Measurements from ENCODE around the gene FREY1. TPM values are rescaled to one million over a fixed set of nuclear protein-coding genes. Genes with fewer than 3 reads are reported as not detected.

Gene FREY1
- total and polyA plus RNA-seq, 8 donors, result 0.12 to 1.3 (median 0.40) TPM; not detected in 1

DNA sequence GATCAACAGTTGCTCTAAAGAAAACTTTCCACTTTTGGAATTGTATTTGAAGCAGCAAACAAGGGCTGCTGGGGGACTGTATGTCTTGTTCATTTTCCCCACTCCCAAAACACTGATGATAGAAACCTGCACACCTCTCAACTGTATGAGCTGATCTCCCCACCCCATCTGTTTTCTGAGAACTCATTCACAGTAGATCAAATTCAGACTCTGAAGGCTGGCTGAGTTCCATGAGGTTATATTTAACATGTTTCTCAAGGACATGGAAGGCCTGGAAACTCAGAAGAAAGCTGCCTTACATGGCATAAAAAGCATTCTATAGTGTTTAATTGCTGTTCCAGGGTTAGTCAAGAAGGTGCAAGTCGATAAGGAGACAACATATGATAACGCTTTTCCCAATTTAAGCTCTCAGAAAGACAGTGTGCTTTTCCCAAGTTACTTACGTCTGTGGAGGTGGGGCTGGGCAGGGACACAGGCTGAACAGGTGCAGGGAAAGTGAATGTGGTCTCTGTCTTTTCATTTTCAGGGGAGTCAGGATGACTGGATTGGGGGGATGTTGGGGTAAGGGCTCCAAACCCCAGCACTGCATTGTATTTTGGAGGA is 38.4 kb upstream of the FREY1 start:
- intact Hi-C loops (cut with DNase I), result no loop called here
- H3K27me3 ChIP-seq, result no peaks in the 10 kb centered on the region
- H3K4me1 ChIP-seq, result peaks cover 0 to 9% (median 3%) of the 10 kb centered on the region in 3 donors
- no peaks in the 10 kb centered on the region for H3K9me3 ChIP-seq
- peak overlapping the region in 3 of 4 donors; percentile 8 to 62 (median 52) for H3K27ac ChIP-seq
- 29 to 41% methylated on average over 3 of the region's 3 CpGs for WGBS, 2 donors
- H3K36me3 ChIP-seq, result peaks cover 0 to 21% (median 4%) of the 10 kb centered on the region in 3 donors
- ATAC-seq, result peak; percentile 66 to 87 (median 78)
- no peak for FAIRE-seq
- DNase-seq, result peak in 1 of 6 donors; percentile 39
- TF ChIP-seq, protein P1, sequence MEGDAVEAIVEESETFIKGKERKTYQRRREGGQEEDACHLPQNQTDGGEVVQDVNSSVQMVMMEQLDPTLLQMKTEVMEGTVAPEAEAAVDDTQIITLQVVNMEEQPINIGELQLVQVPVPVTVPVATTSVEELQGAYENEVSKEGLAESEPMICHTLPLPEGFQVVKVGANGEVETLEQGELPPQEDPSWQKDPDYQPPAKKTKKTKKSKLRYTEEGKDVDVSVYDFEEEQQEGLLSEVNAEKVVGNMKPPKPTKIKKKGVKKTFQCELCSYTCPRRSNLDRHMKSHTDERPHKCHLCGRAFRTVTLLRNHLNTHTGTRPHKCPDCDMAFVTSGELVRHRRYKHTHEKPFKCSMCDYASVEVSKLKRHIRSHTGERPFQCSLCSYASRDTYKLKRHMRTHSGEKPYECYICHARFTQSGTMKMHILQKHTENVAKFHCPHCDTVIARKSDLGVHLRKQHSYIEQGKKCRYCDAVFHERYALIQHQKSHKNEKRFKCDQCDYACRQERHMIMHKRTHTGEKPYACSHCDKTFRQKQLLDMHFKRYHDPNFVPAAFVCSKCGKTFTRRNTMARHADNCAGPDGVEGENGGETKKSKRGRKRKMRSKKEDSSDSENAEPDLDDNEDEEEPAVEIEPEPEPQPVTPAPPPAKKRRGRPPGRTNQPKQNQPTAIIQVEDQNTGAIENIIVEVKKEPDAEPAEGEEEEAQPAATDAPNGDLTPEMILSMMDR (IDR thresholded peaks at IDR 0.05), result no peak
- no peak overlapping the region for H3K4me3 ChIP-seq

DNA sequence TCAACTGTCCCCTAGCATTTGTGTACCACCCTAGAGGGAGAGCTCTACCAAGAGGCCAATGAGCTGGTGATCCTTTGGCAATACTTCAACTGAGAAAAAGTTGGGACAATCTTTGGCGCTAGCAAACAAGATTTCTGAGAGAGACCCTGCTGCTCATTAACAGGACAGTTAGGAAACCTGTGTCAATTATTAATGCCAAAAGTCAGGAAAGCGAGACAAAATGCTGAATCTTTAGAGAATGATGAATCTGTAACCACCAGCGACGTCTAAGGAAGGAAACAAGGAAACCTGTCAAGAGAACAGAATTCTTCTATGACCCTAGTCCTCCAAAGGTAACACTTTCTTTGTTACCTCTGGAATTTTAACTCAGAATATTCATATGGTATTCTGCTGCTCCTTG is 35.3 kb upstream of the FREY1 start:
- H3K27ac ChIP-seq, result no peak overlapping the region
- TF ChIP-seq, protein P1 (IDR thresholded peaks at IDR 0.05), result no peak
- intact Hi-C loops (cut with DNase I), result no loop called here
- no peak overlapping the region for H3K4me3 ChIP-seq
- H3K9me3 ChIP-seq, result no peaks in the 10 kb centered on the region
- H3K4me1 ChIP-seq, result peaks cover 0 to 9% (median 3%) of the 10 kb centered on the region in 3 donors
- H3K27me3 ChIP-seq, result no peaks in the 10 kb centered on the region
- no peak for FAIRE-seq
- no peak for DNase-seq
- 87 to 91% methylated on average over 4 of the region's 4 CpGs for WGBS, 2 donors
- ATAC-seq, result no peak
- peaks cover 0 to 4% (median under 1%) of the 10 kb centered on the region in 3 donors for H3K36me3 ChIP-seq

- Histone ChIP-seq H3K27me3 (no peaks in the 10 kb centered on the region), H3K9me3 (no peaks in the 10 kb centered on the region), H3K4me3 (no peak overlapping the region), H3K4me1 (peaks cover 0 to 8% (median 3%) of the 10 kb centered on the region in 3 donors), H3K36me3 (peaks cover 0 to 4% (median 0%) of the 10 kb centered on the region in 3 donors), H3K27ac (no peak overlapping the region)
- FAIRE-seq, result no peak
- TF ChIP-seq, protein P1 (IDR thresholded peaks at IDR 0.05), result no peak
- no peak for DNase-seq
- intact Hi-C loops (cut with DNase I), result no loop called here
- 96 to 97% methylated on average over 4 of the region's 4 CpGs for WGBS, 2 donors
- no peak for ATAC-seq
Measured at GRCh38 chr11:45941285-45941684, 34.2 kb upstream of the FREY1 start.

- intact Hi-C loops (cut with DNase I), result no loop called here
- H3K36me3 ChIP-seq, result peaks cover 0 to 3% (median under 1%) of the 10 kb centered on the region in 3 donors
- H3K4me1 ChIP-seq, result peaks cover 0 to 2% (median 0%) of the 10 kb centered on the region in 3 donors
- WGBS, 2 donors, result 84 to 96% methylated on average over 1 to 2 of the region's 2 CpGs
- TF ChIP-seq, protein P1 (IDR thresholded peaks at IDR 0.05), result no peak
- H3K9me3 ChIP-seq, result no peaks in the 10 kb centered on the region
- H3K27ac ChIP-seq, result no peak overlapping the region
- no peaks in the 10 kb centered on the region for H3K27me3 ChIP-seq
- no peak for FAIRE-seq
- no peak for ATAC-seq
- H3K4me3 ChIP-seq, result no peak overlapping the region
- no peak for DNase-seq
Measured at GRCh38 chr11:45939836-45940235, 32.8 kb upstream of the FREY1 start.

- Histone ChIP-seq H3K27ac (no peak overlapping the region), H3K4me3 (no peak overlapping the region), H3K4me1 (peaks cover 0 to 21% (median 8%) of the 10 kb centered on the region in 3 donors), H3K36me3 (peaks cover 0 to 5% (median 0%) of the 10 kb centered on the region in 3 donors), H3K9me3 (no peaks in the 10 kb centered on the region), H3K27me3 (no peaks in the 10 kb centered on the region)
- DNase-seq, result no peak
- no peak for FAIRE-seq
- ATAC-seq, result no peak
- 91 to 92% methylated on average over 10 of the region's 10 CpGs for WGBS, 2 donors
- intact Hi-C loops (cut with DNase I), result no loop called here
- TF ChIP-seq, protein P1 (IDR thresholded peaks at IDR 0.05), result no peak
Measured at GRCh38 chr11:45937916-45938315, 30.8 kb upstream of the FREY1 start.
